Measurements from ENCODE around the gene KRTAP10-4.
"Not testable (repeated sequence)": the region's sequence is repeated elsewhere in the genome, so short reads cannot be mapped to it uniquely, and the experiment has no call there.

KRTAP10-4 gene

GRCh38 chr21:44558329-44558675 lies 15.2 kb upstream of the KRTAP10-4 start:
- not testable (repeated sequence) for H3K4me3 ChIP-seq (ENCODE audit: low read length in 2 of 2); H3K36me3 ChIP-seq (ENCODE audit: control insufficient read depth in 2 of 2, insufficient read depth in 2 of 2, low read length in 2 of 2); H3K9me3 ChIP-seq (ENCODE audit: control insufficient read depth in 2 of 2, low read length in 2 of 2); H3K4me1 ChIP-seq (ENCODE audit: control insufficient read depth in 2 of 2, insufficient read depth in 2 of 2, low read length in 2 of 2); H3K9ac ChIP-seq (ENCODE audit: low read depth in 1 of 2, low read length in 2 of 2); H3K27me3 ChIP-seq (ENCODE audit: control insufficient read depth in 2 of 2, insufficient read depth in 2 of 2, low read length in 2 of 2); H3K27ac ChIP-seq (ENCODE audit: low read depth in 2 of 2, low read length in 2 of 2)

- H3K27ac ChIP-seq (ENCODE audit: low read depth in 2 of 2, low read length in 2 of 2): no peak within 1 kb of the TSS
- H3K4me1 ChIP-seq (ENCODE audit: control insufficient read depth in 2 of 2, insufficient read depth in 2 of 2, low read length in 2 of 2): no peaks in the 10 kb centered on the region
- H3K9ac ChIP-seq (ENCODE audit: low read depth in 1 of 2, low read length in 2 of 2): no peak within 1 kb of the TSS
- H3K4me3 ChIP-seq (ENCODE audit: low read length in 2 of 2): no peak within 1 kb of the TSS
- H3K27me3 ChIP-seq (ENCODE audit: control insufficient read depth in 2 of 2, insufficient read depth in 2 of 2, low read length in 2 of 2): peaks cover 5 to 6% of the 10 kb centered on the region in 2 donors
- H3K9me3 ChIP-seq (ENCODE audit: control insufficient read depth in 2 of 2, low read length in 2 of 2): no peaks in the 10 kb centered on the region
- H3K36me3 ChIP-seq (ENCODE audit: control insufficient read depth in 2 of 2, insufficient read depth in 2 of 2, low read length in 2 of 2): no peaks in the 10 kb centered on the region
These were observed 14.8 kb upstream of the KRTAP10-4 start, which contains the start of gene KRTAP10-3 for GRCh38 chr21:44558695-44559094. Gene KRTAP10-3 (minus strand): TSS chr21:44558795. CDS start chr21:44558715, 80 bp downstream.

- Histone ChIP-seq H3K27ac (ENCODE audit: low read depth in 2 of 2, low read length in 2 of 2) (no peak overlapping the region), H3K9me3 (ENCODE audit: control insufficient read depth in 2 of 2, low read length in 2 of 2) (no peaks in the 10 kb centered on the region), H3K4me1 (ENCODE audit: control insufficient read depth in 2 of 2, insufficient read depth in 2 of 2, low read length in 2 of 2) (no peaks in the 10 kb centered on the region), H3K27me3 (ENCODE audit: control insufficient read depth in 2 of 2, insufficient read depth in 2 of 2, low read length in 2 of 2) (no peaks in the 10 kb centered on the region), H3K4me3 (ENCODE audit: low read length in 2 of 2) (no peak overlapping the region), H3K36me3 (ENCODE audit: control insufficient read depth in 2 of 2, insufficient read depth in 2 of 2, low read length in 2 of 2) (no peaks in the 10 kb centered on the region), H3K9ac (ENCODE audit: low read depth in 1 of 2, low read length in 2 of 2) (no peak overlapping the region)
These were observed 9.4 kb upstream of the KRTAP10-4 start for GRCh38 chr21:44564099-44564498.

GRCh38 chr21:44564886-44565598 lies 8.5 kb upstream of the KRTAP10-4 start:
- Histone ChIP-seq H3K4me3 (ENCODE audit: low read length in 2 of 2) (no peak overlapping the region), H3K36me3 (ENCODE audit: control insufficient read depth in 2 of 2, insufficient read depth in 2 of 2, low read length in 2 of 2) (no peaks in the 10 kb centered on the region), H3K27me3 (ENCODE audit: control insufficient read depth in 2 of 2, insufficient read depth in 2 of 2, low read length in 2 of 2) (no peaks in the 10 kb centered on the region), H3K4me1 (ENCODE audit: control insufficient read depth in 2 of 2, insufficient read depth in 2 of 2, low read length in 2 of 2) (no peaks in the 10 kb centered on the region), H3K27ac (ENCODE audit: low read depth in 2 of 2, low read length in 2 of 2) (no peak overlapping the region), H3K9ac (ENCODE audit: low read depth in 1 of 2, low read length in 2 of 2) (no peak overlapping the region), H3K9me3 (ENCODE audit: control insufficient read depth in 2 of 2, low read length in 2 of 2) (no peaks in the 10 kb centered on the region)

GRCh38 chr21:44566403-44566802 lies 7.1 kb upstream of the KRTAP10-4 start:
- H3K27ac ChIP-seq (ENCODE audit: low read depth in 2 of 2, low read length in 2 of 2): no peak overlapping the region
- H3K36me3 ChIP-seq (ENCODE audit: control insufficient read depth in 2 of 2, insufficient read depth in 2 of 2, low read length in 2 of 2): no peaks in the 10 kb centered on the region
- H3K9me3 ChIP-seq (ENCODE audit: control insufficient read depth in 2 of 2, low read length in 2 of 2): no peaks in the 10 kb centered on the region
- H3K27me3 ChIP-seq (ENCODE audit: control insufficient read depth in 2 of 2, insufficient read depth in 2 of 2, low read length in 2 of 2): no peaks in the 10 kb centered on the region
- no peak overlapping the region for H3K9ac ChIP-seq (ENCODE audit: low read depth in 1 of 2, low read length in 2 of 2)
- H3K4me3 ChIP-seq (ENCODE audit: low read length in 2 of 2): no peak overlapping the region
- H3K4me1 ChIP-seq (ENCODE audit: control insufficient read depth in 2 of 2, insufficient read depth in 2 of 2, low read length in 2 of 2): no peaks in the 10 kb centered on the region

GRCh38 chr21:44567481-44568171 lies 5.9 kb upstream of the KRTAP10-4 start:
- no peak overlapping the region for H3K9ac ChIP-seq (ENCODE audit: low read depth in 1 of 2, low read length in 2 of 2)
- H3K36me3 ChIP-seq (ENCODE audit: control insufficient read depth in 2 of 2, insufficient read depth in 2 of 2, low read length in 2 of 2): no peaks in the 10 kb centered on the region

GRCh38 chr21:44568261-44568660 lies 5.3 kb upstream of the KRTAP10-4 start:
- no peak overlapping the region for H3K4me3 ChIP-seq (ENCODE audit: low read length in 2 of 2)
- H3K27me3 ChIP-seq (ENCODE audit: control insufficient read depth in 2 of 2, insufficient read depth in 2 of 2, low read length in 2 of 2): no peaks in the 10 kb centered on the region
- no peak overlapping the region for H3K9ac ChIP-seq (ENCODE audit: low read depth in 1 of 2, low read length in 2 of 2)
- H3K9me3 ChIP-seq (ENCODE audit: control insufficient read depth in 2 of 2, low read length in 2 of 2): no peaks in the 10 kb centered on the region
- H3K4me1 ChIP-seq (ENCODE audit: control insufficient read depth in 2 of 2, insufficient read depth in 2 of 2, low read length in 2 of 2): no peaks in the 10 kb centered on the region
- no peak overlapping the region for H3K27ac ChIP-seq (ENCODE audit: low read depth in 2 of 2, low read length in 2 of 2)
- H3K36me3 ChIP-seq (ENCODE audit: control insufficient read depth in 2 of 2, insufficient read depth in 2 of 2, low read length in 2 of 2): no peaks in the 10 kb centered on the region

More at GRCh38 chr21:44567481-44568171, 5.9 kb upstream of the KRTAP10-4 start:
- Histone ChIP-seq H3K27me3 (ENCODE audit: control insufficient read depth in 2 of 2, insufficient read depth in 2 of 2, low read length in 2 of 2) (no peaks in the 10 kb centered on the region), H3K4me1 (ENCODE audit: control insufficient read depth in 2 of 2, insufficient read depth in 2 of 2, low read length in 2 of 2) (no peaks in the 10 kb centered on the region), H3K9me3 (ENCODE audit: control insufficient read depth in 2 of 2, low read length in 2 of 2) (no peaks in the 10 kb centered on the region), H3K27ac (ENCODE audit: low read depth in 2 of 2, low read length in 2 of 2) (no peak overlapping the region), H3K4me3 (ENCODE audit: low read length in 2 of 2) (no peak overlapping the region)

- no peak overlapping the region for H3K27ac ChIP-seq (ENCODE audit: low read depth in 2 of 2, low read length in 2 of 2)
- H3K36me3 ChIP-seq (ENCODE audit: control insufficient read depth in 2 of 2, insufficient read depth in 2 of 2, low read length in 2 of 2): no peaks in the 10 kb centered on the region
- H3K4me1 ChIP-seq (ENCODE audit: control insufficient read depth in 2 of 2, insufficient read depth in 2 of 2, low read length in 2 of 2): no peaks in the 10 kb centered on the region
- no peaks in the 10 kb centered on the region for H3K27me3 ChIP-seq (ENCODE audit: control insufficient read depth in 2 of 2, insufficient read depth in 2 of 2, low read length in 2 of 2)
- no peak overlapping the region for H3K4me3 ChIP-seq (ENCODE audit: low read length in 2 of 2)
- H3K9ac ChIP-seq (ENCODE audit: low read depth in 1 of 2, low read length in 2 of 2): no peak overlapping the region
- no peaks in the 10 kb centered on the region for H3K9me3 ChIP-seq (ENCODE audit: control insufficient read depth in 2 of 2, low read length in 2 of 2)
These were observed 4.6 kb upstream of the KRTAP10-4 start for GRCh38 chr21:44568667-44569556.

GRCh38 chr21:44569861-44570517 lies 3.5 kb upstream of the KRTAP10-4 start:
- H3K4me1 ChIP-seq (ENCODE audit: control insufficient read depth in 2 of 2, insufficient read depth in 2 of 2, low read length in 2 of 2): peaks cover 3 to 8% of the 10 kb centered on the region in 2 donors
- H3K9ac ChIP-seq (ENCODE audit: low read depth in 1 of 2, low read length in 2 of 2): no peak overlapping the region
- H3K4me3 ChIP-seq (ENCODE audit: low read length in 2 of 2): no peak overlapping the region
- no peak overlapping the region for H3K27ac ChIP-seq (ENCODE audit: low read depth in 2 of 2, low read length in 2 of 2)
- H3K9me3 ChIP-seq (ENCODE audit: control insufficient read depth in 2 of 2, low read length in 2 of 2): no peaks in the 10 kb centered on the region
- no peaks in the 10 kb centered on the region for H3K36me3 ChIP-seq (ENCODE audit: control insufficient read depth in 2 of 2, insufficient read depth in 2 of 2, low read length in 2 of 2)
- H3K27me3 ChIP-seq (ENCODE audit: control insufficient read depth in 2 of 2, insufficient read depth in 2 of 2, low read length in 2 of 2): no peaks in the 10 kb centered on the region

Data from mucosa of rectum (tissue), 2 donors.